Mononuclear cell (primary cell): ENCODE results near the gene ZPR1. TPM values are rescaled to one million over a fixed set of nuclear protein-coding genes. Genes with fewer than 3 reads are reported as not detected.

Experiments used
- H3K27me3 ChIP-seq: 2 replicates; pipeline ENCODE4 v1.6.0; 2011; ENCODE audit warnings: low read length, control low read depth; ENCODE audit not compliant: insufficient read depth
- H3K4me1 ChIP-seq: 2 replicates; pipeline ENCODE4 v1.5.1; 2011; ENCODE audit warnings: mild to moderate bottlenecking, low read length, control low read depth; ENCODE audit not compliant: insufficient read depth
- H3K4me3 ChIP-seq: 2 replicates; pipeline ENCODE4 v1.5.1; 2011; ENCODE audit warnings: mild to moderate bottlenecking, low read length, moderate library complexity
- H3K9me3 ChIP-seq: 2 replicates; pipeline ENCODE4 v1.5.1; 2011; ENCODE audit warnings: low read depth, mild to moderate bottlenecking, control low read depth, low read length
- total RNA-seq: library from RNA; depleted of rRNA; stranded (reverse); fragments of >200 nt; gene quantifications from one replicate; pipeline ENCODE4 v1.2.3, GENCODE V29; 2012

The ZPR1 gene
- total RNA-seq, 1 donor = 49.2 TPM

GRCh38 chr11:116827461-116827860, 39.6 kb upstream of the ZPR1 start:
- H3K4me3 ChIP-seq = no peak overlapping the region
- no peaks in the 10 kb centered on the region for H3K9me3 ChIP-seq
- no peaks in the 10 kb centered on the region for H3K4me1 ChIP-seq
- no peaks in the 10 kb centered on the region for H3K27me3 ChIP-seq

- H3K9me3 ChIP-seq = no peaks in the 10 kb centered on the region
- no peak overlapping the region for H3K4me3 ChIP-seq
- H3K4me1 ChIP-seq = no peaks in the 10 kb centered on the region
- H3K27me3 ChIP-seq = no peaks in the 10 kb centered on the region
Measured at GRCh38 chr11:116826751-116827431, 39.1 kb upstream of the ZPR1 start.

- no peak overlapping the region for H3K4me3 ChIP-seq
- no peaks in the 10 kb centered on the region for H3K27me3 ChIP-seq
- no peaks in the 10 kb centered on the region for H3K9me3 ChIP-seq
- H3K4me1 ChIP-seq = no peaks in the 10 kb centered on the region
Measured at GRCh38 chr11:116825854-116826750, 38.3 kb upstream of the ZPR1 start.

GRCh38 chr11:116825434-116825833, 37.6 kb upstream of the ZPR1 start:
- H3K4me1 ChIP-seq = no peaks in the 10 kb centered on the region
- H3K9me3 ChIP-seq = no peaks in the 10 kb centered on the region
- no peak overlapping the region for H3K4me3 ChIP-seq
- no peaks in the 10 kb centered on the region for H3K27me3 ChIP-seq

- Histone ChIP-seq H3K4me1 (no peaks in the 10 kb centered on the region), H3K9me3 (no peaks in the 10 kb centered on the region), H3K4me3 (no peak within 1 kb of the TSS), H3K27me3 (no peaks in the 10 kb centered on the region)
Measured at GRCh38 chr11:116823031-116823843, 35.4 kb upstream of the ZPR1 start, which contains the start of gene APOA4. APOA4 (minus strand) TSS chr11:116823304; CDS start chr11:116823191, 113 bp downstream.

GRCh38 chr11:116822575-116822974, 34.8 kb upstream of the ZPR1 start:
- Histone ChIP-seq H3K4me3 (no peak overlapping the region), H3K9me3 (no peaks in the 10 kb centered on the region), H3K4me1 (no peaks in the 10 kb centered on the region), H3K27me3 (no peaks in the 10 kb centered on the region)

- H3K9me3 ChIP-seq = no peaks in the 10 kb centered on the region
- H3K4me3 ChIP-seq = no peak overlapping the region
- H3K4me1 ChIP-seq = no peaks in the 10 kb centered on the region
- H3K27me3 ChIP-seq = no peaks in the 10 kb centered on the region
Measured at GRCh38 chr11:116821050-116821918, 33.5 kb upstream of the ZPR1 start.

GRCh38 chr11:116819049-116819448, 31.2 kb upstream of the ZPR1 start:
- H3K4me3 ChIP-seq = no peak overlapping the region
- no peaks in the 10 kb centered on the region for H3K4me1 ChIP-seq
- H3K9me3 ChIP-seq = no peaks in the 10 kb centered on the region
- no peaks in the 10 kb centered on the region for H3K27me3 ChIP-seq

GRCh38 chr11:116814502-116814901, 26.7 kb upstream of the ZPR1 start:
- Histone ChIP-seq H3K9me3 (no peaks in the 10 kb centered on the region), H3K27me3 (no peaks in the 10 kb centered on the region), H3K4me1 (no peaks in the 10 kb centered on the region), H3K4me3 (no peak overlapping the region)

GRCh38 chr11:116813781-116814471, 26.1 kb upstream of the ZPR1 start:
- Histone ChIP-seq H3K4me3 (no peak overlapping the region), H3K27me3 (no peaks in the 10 kb centered on the region), H3K4me1 (no peaks in the 10 kb centered on the region), H3K9me3 (no peaks in the 10 kb centered on the region)

- Histone ChIP-seq H3K4me3 (no peak overlapping the region), H3K9me3 (no peaks in the 10 kb centered on the region), H3K27me3 (no peaks in the 10 kb centered on the region), H3K4me1 (no peaks in the 10 kb centered on the region)
Measured at GRCh38 chr11:116813170-116813569, 25.3 kb upstream of the ZPR1 start.

- no peaks in the 10 kb centered on the region for H3K27me3 ChIP-seq
Measured at GRCh38 chr11:116812109-116812508, 24.3 kb upstream of the ZPR1 start.

GRCh38 chr11:116811194-116811593, 23.4 kb upstream of the ZPR1 start:
- Histone ChIP-seq H3K4me3 (no peak overlapping the region), H3K9me3 (no peaks in the 10 kb centered on the region), H3K27me3 (no peaks in the 10 kb centered on the region), H3K4me1 (no peaks in the 10 kb centered on the region)

More at GRCh38 chr11:116812109-116812508, 24.3 kb upstream of the ZPR1 start:
- Histone ChIP-seq H3K4me3 (no peak overlapping the region), H3K4me1 (no peaks in the 10 kb centered on the region), H3K9me3 (no peaks in the 10 kb centered on the region)
